ENCODE measurements around the gene NEDD4L.

NEDD4L gene

DNA sequence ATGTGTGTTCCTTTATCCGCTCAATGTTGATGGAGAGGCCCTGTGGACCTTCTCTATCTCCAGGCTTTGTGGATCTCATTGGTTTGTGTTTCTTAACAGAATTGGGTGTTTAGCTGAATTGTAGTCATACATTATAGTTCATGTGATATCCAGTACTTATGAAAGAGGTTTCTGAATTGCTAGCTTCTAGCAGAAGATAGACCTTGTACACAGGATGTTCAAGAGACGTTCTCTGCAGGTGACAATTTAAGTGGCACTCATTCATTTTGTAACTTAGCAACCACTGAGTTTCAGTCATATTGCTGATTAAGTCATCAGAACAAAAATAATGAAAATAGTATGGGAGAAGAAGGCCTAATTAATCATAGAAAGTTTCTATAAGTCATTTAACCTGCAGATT, 305.6 kb downstream of the NEDD4L start:
- DNase-seq (ENCODE audit: low spot score), result no peak
- TF ChIP-seq, protein P1, sequence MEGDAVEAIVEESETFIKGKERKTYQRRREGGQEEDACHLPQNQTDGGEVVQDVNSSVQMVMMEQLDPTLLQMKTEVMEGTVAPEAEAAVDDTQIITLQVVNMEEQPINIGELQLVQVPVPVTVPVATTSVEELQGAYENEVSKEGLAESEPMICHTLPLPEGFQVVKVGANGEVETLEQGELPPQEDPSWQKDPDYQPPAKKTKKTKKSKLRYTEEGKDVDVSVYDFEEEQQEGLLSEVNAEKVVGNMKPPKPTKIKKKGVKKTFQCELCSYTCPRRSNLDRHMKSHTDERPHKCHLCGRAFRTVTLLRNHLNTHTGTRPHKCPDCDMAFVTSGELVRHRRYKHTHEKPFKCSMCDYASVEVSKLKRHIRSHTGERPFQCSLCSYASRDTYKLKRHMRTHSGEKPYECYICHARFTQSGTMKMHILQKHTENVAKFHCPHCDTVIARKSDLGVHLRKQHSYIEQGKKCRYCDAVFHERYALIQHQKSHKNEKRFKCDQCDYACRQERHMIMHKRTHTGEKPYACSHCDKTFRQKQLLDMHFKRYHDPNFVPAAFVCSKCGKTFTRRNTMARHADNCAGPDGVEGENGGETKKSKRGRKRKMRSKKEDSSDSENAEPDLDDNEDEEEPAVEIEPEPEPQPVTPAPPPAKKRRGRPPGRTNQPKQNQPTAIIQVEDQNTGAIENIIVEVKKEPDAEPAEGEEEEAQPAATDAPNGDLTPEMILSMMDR (IDR thresholded peaks at IDR 0.05; ENCODE audit: extremely low read depth, insufficient read depth, missing control alignments), result no peak
- in situ Hi-C loops (cut with MboI; ENCODE audit: low pct_unique_long_range_greater_than_20kb, low sequenced_read_pairs, unreplicated experiment), result no loop called here

DNA sequence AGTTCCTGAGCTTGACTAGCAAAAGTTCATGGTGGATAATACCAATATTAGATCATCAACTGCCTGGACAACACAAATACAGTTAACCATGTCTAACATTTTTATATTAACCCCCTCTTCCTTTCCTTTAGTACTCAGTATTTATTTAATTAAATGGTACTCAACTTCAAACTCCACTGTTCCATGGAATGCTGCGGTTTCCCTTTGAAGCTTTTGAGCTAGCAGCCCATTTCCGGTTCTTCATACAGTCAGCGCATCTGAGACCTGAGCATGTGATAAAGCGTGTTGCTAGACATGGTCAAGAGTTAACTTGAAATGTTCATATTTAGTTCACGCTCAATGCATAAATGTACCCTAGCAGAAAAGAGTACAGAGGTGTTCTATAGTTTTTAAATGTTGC, 306.5 kb downstream of the NEDD4L start:
- DNase-seq (ENCODE audit: low spot score), result no peak
- TF ChIP-seq, protein P1 (IDR thresholded peaks at IDR 0.05; ENCODE audit: extremely low read depth, insufficient read depth, missing control alignments), result no peak
- in situ Hi-C loops (cut with MboI; ENCODE audit: low pct_unique_long_range_greater_than_20kb, low sequenced_read_pairs, unreplicated experiment), result no loop called here

DNA sequence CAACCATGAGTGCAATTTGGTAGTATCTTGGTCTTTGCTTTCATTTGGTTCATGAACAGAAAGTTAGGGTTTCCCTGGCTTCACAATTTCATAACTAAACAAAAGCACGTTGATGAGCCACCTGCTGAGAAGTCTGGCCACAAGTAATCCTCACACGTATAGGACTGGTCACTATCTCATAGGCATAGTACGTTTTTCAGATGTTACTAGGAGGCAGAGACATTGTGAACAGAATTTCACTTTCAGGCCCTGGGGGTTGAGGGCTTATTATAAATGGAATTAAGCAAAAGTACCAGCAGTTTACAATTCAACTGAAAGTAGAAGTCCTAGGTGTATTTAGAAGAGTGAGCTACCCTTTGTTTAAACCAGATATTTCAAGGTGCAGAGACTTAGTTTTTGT, 307.8 kb downstream of the NEDD4L start:
- in situ Hi-C loops (cut with MboI; ENCODE audit: low pct_unique_long_range_greater_than_20kb, low sequenced_read_pairs, unreplicated experiment), result no loop called here

DNA sequence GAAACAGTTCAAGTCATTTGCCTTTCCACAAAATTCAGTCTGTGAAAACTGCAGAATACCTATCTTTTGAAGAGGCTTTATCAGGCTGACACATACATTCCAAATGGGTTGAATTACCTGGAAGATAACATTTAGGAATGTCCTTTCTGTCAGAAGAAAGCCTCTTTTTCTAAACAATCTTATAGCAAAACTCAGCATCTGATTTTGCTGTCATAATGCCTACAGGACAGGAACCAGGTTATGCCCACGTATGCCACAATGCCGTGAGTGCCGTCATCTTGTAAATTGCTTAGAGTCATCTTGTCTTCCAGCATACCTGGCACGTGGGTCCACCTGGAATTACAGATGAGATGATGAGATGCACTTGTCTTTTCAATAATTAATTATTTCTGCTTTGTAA, 309.6 kb downstream of the NEDD4L start:
- in situ Hi-C loops (cut with MboI; ENCODE audit: low pct_unique_long_range_greater_than_20kb, low sequenced_read_pairs, unreplicated experiment), result no loop called here
- no peak for DNase-seq (ENCODE audit: low spot score)
- TF ChIP-seq, protein P1 (IDR thresholded peaks at IDR 0.05; ENCODE audit: extremely low read depth, insufficient read depth, missing control alignments), result no peak

More for the DNA sequence above, 307.8 kb downstream of the NEDD4L start:
- TF ChIP-seq, protein P1 (IDR thresholded peaks at IDR 0.05; ENCODE audit: extremely low read depth, insufficient read depth, missing control alignments), result no peak
- DNase-seq (ENCODE audit: low spot score), result no peak

DNA sequence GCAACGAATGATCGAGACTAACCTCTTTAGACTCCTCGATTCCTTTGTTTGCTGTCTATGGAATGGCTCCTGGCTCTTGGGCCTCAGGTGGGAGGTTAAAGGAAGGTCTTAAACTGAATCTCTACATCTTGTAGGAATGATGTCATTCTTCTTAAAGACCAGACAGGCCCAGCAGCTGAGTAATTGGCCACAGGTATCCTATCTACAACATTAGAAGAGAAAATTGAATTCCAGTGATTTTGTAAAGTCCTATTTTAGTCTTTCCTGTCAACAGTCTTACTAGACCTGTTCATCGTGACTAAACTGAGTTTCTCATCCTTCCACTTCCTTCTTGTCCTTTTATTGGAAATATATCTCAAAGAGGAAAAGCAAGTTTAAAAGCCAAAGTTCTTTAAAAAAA, 310.0 kb downstream of the NEDD4L start:
- TF ChIP-seq, protein P1 (IDR thresholded peaks at IDR 0.05; ENCODE audit: extremely low read depth, insufficient read depth, missing control alignments), result no peak
- in situ Hi-C loops (cut with MboI; ENCODE audit: low pct_unique_long_range_greater_than_20kb, low sequenced_read_pairs, unreplicated experiment), result no loop called here
- no peak for DNase-seq (ENCODE audit: low spot score)

DNA sequence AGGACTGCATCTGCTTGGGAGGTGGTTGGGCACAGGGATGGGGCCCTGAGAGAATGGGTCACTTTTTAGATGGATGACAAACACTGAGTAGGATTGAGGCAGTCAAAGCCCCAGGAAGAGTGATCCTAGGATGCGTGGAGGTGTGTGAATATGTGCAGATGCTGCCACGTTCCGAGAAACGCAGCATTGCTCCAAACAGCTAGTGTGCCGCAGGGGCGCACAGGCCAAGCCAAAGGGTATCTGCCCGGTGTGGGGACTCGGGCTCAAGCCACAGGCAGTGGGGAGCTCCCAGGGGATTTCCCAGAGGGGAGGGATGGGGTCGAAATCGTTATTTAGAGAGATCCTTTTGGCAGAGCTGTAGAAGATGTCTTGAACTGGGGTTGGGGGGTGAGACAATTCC, 310.8 kb downstream of the NEDD4L start:
- no peak for DNase-seq (ENCODE audit: low spot score)
- in situ Hi-C loops (cut with MboI; ENCODE audit: low pct_unique_long_range_greater_than_20kb, low sequenced_read_pairs, unreplicated experiment), result no loop called here
- TF ChIP-seq, protein P1 (IDR thresholded peaks at IDR 0.05; ENCODE audit: extremely low read depth, insufficient read depth, missing control alignments), result no peak

DNA sequence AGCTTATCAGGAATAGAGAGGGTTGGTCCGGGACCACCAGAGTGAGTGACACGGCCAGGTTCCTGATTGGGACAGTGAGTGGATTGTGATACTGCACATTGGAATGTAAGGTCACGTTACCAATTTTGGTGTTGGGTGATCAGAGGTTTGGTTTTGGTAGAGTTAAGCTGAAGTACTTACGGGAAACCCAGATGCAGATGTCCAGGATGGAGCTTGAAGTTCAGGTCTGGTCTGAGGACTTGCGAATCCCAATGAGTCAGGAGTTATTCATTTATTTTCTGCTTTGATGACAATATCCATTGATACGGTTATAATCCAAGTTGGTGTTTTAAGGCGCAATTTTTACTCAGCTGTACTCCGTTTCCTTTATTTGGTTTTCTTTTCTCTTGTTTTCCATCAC, 311.2 kb downstream of the NEDD4L start:
- TF ChIP-seq, protein P1 (IDR thresholded peaks at IDR 0.05; ENCODE audit: extremely low read depth, insufficient read depth, missing control alignments), result no peak
- DNase-seq (ENCODE audit: low spot score), result no peak
- in situ Hi-C loops (cut with MboI; ENCODE audit: low pct_unique_long_range_greater_than_20kb, low sequenced_read_pairs, unreplicated experiment), result no loop called here

Measured in GM13977 (cell line).